ENCODE results near the gene FAM228B.

DNA sequence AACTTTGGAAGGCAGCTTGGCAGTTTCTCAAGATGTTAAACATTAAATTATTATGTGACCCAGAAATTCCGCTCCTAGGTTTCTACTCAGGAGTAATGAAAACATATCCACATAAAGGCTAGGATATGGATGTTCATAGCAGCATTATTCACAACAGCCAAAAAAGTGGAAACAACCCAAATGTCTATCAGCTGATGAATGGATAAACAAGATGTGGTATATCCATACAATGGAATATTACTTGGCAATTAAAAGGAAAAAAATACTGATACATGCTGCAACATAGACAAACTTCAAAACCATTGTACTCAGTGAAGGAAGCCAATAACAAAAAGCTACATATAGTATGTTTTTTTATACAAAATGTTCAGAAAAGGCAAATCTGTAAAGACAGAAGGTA is 39.2 kb downstream of the FAM228B start:
- TF ChIP-seq, protein P1, sequence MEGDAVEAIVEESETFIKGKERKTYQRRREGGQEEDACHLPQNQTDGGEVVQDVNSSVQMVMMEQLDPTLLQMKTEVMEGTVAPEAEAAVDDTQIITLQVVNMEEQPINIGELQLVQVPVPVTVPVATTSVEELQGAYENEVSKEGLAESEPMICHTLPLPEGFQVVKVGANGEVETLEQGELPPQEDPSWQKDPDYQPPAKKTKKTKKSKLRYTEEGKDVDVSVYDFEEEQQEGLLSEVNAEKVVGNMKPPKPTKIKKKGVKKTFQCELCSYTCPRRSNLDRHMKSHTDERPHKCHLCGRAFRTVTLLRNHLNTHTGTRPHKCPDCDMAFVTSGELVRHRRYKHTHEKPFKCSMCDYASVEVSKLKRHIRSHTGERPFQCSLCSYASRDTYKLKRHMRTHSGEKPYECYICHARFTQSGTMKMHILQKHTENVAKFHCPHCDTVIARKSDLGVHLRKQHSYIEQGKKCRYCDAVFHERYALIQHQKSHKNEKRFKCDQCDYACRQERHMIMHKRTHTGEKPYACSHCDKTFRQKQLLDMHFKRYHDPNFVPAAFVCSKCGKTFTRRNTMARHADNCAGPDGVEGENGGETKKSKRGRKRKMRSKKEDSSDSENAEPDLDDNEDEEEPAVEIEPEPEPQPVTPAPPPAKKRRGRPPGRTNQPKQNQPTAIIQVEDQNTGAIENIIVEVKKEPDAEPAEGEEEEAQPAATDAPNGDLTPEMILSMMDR (IDR thresholded peaks at IDR 0.05; ENCODE audit: insufficient read depth, low read length) = no peak
- no peak for TF ChIP-seq GABPA (IDR thresholded peaks at IDR 0.05; ENCODE audit: low read depth)

Measured in HL-60 (cell line).